GM23338 (cell line): ENCODE measurements around the gene SPATA31E1. TPM values are rescaled to one million over a fixed set of nuclear protein-coding genes. Genes with fewer than 3 reads are reported as not detected.

Source experiments
- ATAC-seq: fragments of 200-7000 bp; cut with Tn5 transposase; 3 replicates; pipeline ENCODE4 v1.9.1; 2020
- DNase-seq: peaks from one replicate; pipeline ENCODE4 v3.0.0-alpha.2; 2015; ENCODE audit warnings: low spot score
- H2AFZ ChIP-seq: fragments of 200-600 bp; sonication (generic); 2 replicates; pipeline ENCODE4 v1.8.0; 2016; ENCODE audit warnings: antibody characterized with exemption, mild to moderate bottlenecking, moderate library complexity
- H3F3A ChIP-seq: fragments of 200-600 bp; sonication (generic); replicated peaks from 2 replicates; pipeline ENCODE4 v1.8.0; 2017; ENCODE audit warnings: antibody characterized with exemption, mixed run types, low read depth
- H3K27ac ChIP-seq: fragments of 200-600 bp; sonication (generic); 2 replicates; pipeline ENCODE4 v1.6.1; 2016; ENCODE audit warnings: low read depth
- H3K27me3 ChIP-seq: fragments of 200-600 bp; sonication (generic); 2 replicates; pipeline ENCODE4 v1.8.0; 2016; ENCODE audit warnings: mild to moderate bottlenecking, mixed run types, moderate library complexity; ENCODE audit not compliant: insufficient read depth
- H3K36me3 ChIP-seq: fragments of 200-600 bp; sonication (generic); 2 replicates; pipeline ENCODE4 v1.8.0; 2016; ENCODE audit warnings: mild to moderate bottlenecking; ENCODE audit not compliant: insufficient read depth
- H3K4me1 ChIP-seq: fragments of 200-600 bp; sonication (generic); 2 replicates; pipeline ENCODE4 v1.8.0; 2016; ENCODE audit warnings: mild to moderate bottlenecking, moderate library complexity; ENCODE audit not compliant: insufficient read depth
- H3K4me2 ChIP-seq: fragments of 200-600 bp; sonication (generic); 2 replicates; pipeline ENCODE4 v1.7.1; 2017; ENCODE audit warnings: mixed run types
- H3K4me3 ChIP-seq: fragments of 200-600 bp; sonication (generic); 2 replicates; pipeline ENCODE4 v1.6.1; 2016; ENCODE audit warnings: mixed run types
- H3K79me2 ChIP-seq: fragments of 200-600 bp; sonication (generic); replicated peaks from 2 replicates; pipeline ENCODE4 v1.8.0; 2017; ENCODE audit warnings: mild to moderate bottlenecking; ENCODE audit not compliant: insufficient read depth
- H3K9me2 ChIP-seq: fragments of 200-600 bp; sonication (generic); 2 replicates; pipeline ENCODE4 v1.8.0; 2017; ENCODE audit not compliant: insufficient read depth
- H4K20me1 ChIP-seq: fragments of 200-600 bp; sonication (generic); replicated peaks from 2 replicates; pipeline ENCODE4 v1.8.0; 2017; ENCODE audit warnings: mild to moderate bottlenecking; ENCODE audit not compliant: insufficient read depth
- H3K27ac Mint-ChIP-seq: 2 replicates; pipeline ENCODE4 v1.8.0; 2020; ENCODE audit warnings: inconsistent platforms, mild to moderate bottlenecking, moderate library complexity, mixed read lengths
- H3K27me3 Mint-ChIP-seq: 3 replicates; pipeline ENCODE4 v1.8.0; 2022; ENCODE audit warnings: low read depth, mild to moderate bottlenecking, moderate library complexity, mixed read lengths, inconsistent platforms; ENCODE audit not compliant: insufficient read depth, poor library complexity
- H3K36me3 Mint-ChIP-seq: 3 replicates; pipeline ENCODE4 v1.8.0; 2021; ENCODE audit warnings: low read depth, mild to moderate bottlenecking, inconsistent platforms, moderate library complexity, mixed read lengths
- H3K4me1 Mint-ChIP-seq: 3 replicates; pipeline ENCODE4 v1.8.0; 2020; ENCODE audit warnings: mild to moderate bottlenecking, inconsistent platforms, mixed read lengths
- H3K4me3 Mint-ChIP-seq: 3 replicates; pipeline ENCODE4 v1.8.0; 2021; ENCODE audit warnings: moderate library complexity, mild to moderate bottlenecking, inconsistent platforms, mixed read lengths
- H3K9me3 Mint-ChIP-seq: 3 replicates; pipeline ENCODE4 v1.8.0; 2020; ENCODE audit warnings: moderate library complexity, mild to moderate bottlenecking, inconsistent platforms, mixed read lengths
- CTCF ChIP-seq, 2 experiments: fragments of 200-600 bp in 1 of 2; sonication (generic) in 1 of 2; conservative IDR thresholded peaks; 2 replicates each; pipeline versions ENCODE4 v1.5.1 to v1.6.1; 2016 to 2017; ENCODE audit warnings: antibody characterized with exemption in 2 of 2, low read depth in 2 of 2, mild to moderate bottlenecking in 2 of 2, moderate library complexity in 1 of 2
- ZNF462 ChIP-seq: fragments of 250-450 bp; sonication (Bioruptor Pico); IDR thresholded peaks from 2 replicates; pipeline ENCODE4 v1.5.0; 2020; ENCODE audit warnings: mild to moderate bottlenecking, moderate library complexity
- polyA plus RNA-seq: library from polyadenylated mRNA; unstranded; fragments of >200 nt; fragmentation: Nextera tagmentation; extraction: Ambion mirVana; gene quantifications from 2 replicates; pipeline ENCODE4 v1.2.1, GENCODE V29; 2016
- total RNA-seq: library from RNA; depleted of rRNA; stranded (reverse); fragments of >200 nt; shearing (Covaris generic); gene quantifications from 2 replicates; pipeline ENCODE4 v1.2.3, GENCODE V29; 2014

SPATA31E1 gene
- total and polyA plus RNA-seq, 2 experiments from 2014 or later = 0.05 TPM; not detected in 1

- Histone ChIP-seq H2AFZ (peak overlapping the region; percentile 95), H4K20me1 (no peaks in the 10 kb centered on the region), H3K27me3 (no peaks in the 10 kb centered on the region), H3K79me2 (no peaks in the 10 kb centered on the region), H3K4me3 (no peak overlapping the region), H3K4me2 (no peak overlapping the region), H3K4me1 (no peaks in the 10 kb centered on the region), H3F3A (no peaks in the 10 kb centered on the region), H3K27ac (no peak overlapping the region), H3K9me2 (0 out of 2 replicates have a peak, but pooled peaks cover 3% of the 10 kb centered on the region), H3K36me3 (no peaks in the 10 kb centered on the region)
- Mint-ChIP-seq H3K27ac (no peak overlapping the region), H3K4me3 (no peak overlapping the region), H3K4me1 (peaks cover 12% of the 10 kb centered on the region), H3K36me3 (no peaks in the 10 kb centered on the region), H3K27me3 (no peaks in the 10 kb centered on the region), H3K9me3 (no peaks in the 10 kb centered on the region)
- no peak for TF ChIP-seq ZNF462 (CRISPR knock-in tag)
- peak; percentile 67 to 81 for TF ChIP-seq CTCF (conservative IDR thresholded peaks at IDR 0.05; ENCODE audit: low read depth in 2 of 2)
- DNase-seq (peak; percentile 87), ATAC-seq (peak; percentile 98)
Measured at GRCh38 chr9:87834357-87834756, 48.3 kb upstream of the SPATA31E1 start.

- DNase-seq (no peak), ATAC-seq (no peak)
- no peak overlapping the region for H3K4me2 ChIP-seq
- H4K20me1 ChIP-seq = no peaks in the 10 kb centered on the region
- no peaks in the 10 kb centered on the region for H3K4me1 ChIP-seq
- Mint-ChIP-seq H3K27me3 (no peaks in the 10 kb centered on the region), H3K36me3 (no peaks in the 10 kb centered on the region), H3K27ac (no peak overlapping the region), H3K4me1 (peaks cover 3% of the 10 kb centered on the region), H3K4me3 (no peak overlapping the region), H3K9me3 (peaks cover 8% of the 10 kb centered on the region; the same call in 2 of the 3 replicates)
- H3F3A ChIP-seq = no peaks in the 10 kb centered on the region
- no peaks in the 10 kb centered on the region for H3K36me3 ChIP-seq
- no peak overlapping the region for H3K4me3 ChIP-seq
- H3K9me2 ChIP-seq = no peaks in the 10 kb centered on the region
- no peak overlapping the region for H3K27ac ChIP-seq
- H2AFZ ChIP-seq = no peak overlapping the region
- H3K27me3 ChIP-seq = no peaks in the 10 kb centered on the region
- no peaks in the 10 kb centered on the region for H3K79me2 ChIP-seq
- no peak for TF ChIP-seq ZNF462 (CRISPR knock-in tag)
Measured at GRCh38 chr9:87836536-87836935, 46.1 kb upstream of the SPATA31E1 start.
